Activated CD8-positive, alpha-beta T cell treated with anti-CD3 and anti-CD28 coated beads, Interleukin-2, amount 10 ng/mL, durations not matched to agents 7 days and 5 days (primary cell): ENCODE data around the gene PRKAR1A. TPM values are rescaled to one million over a fixed set of nuclear protein-coding genes. Genes with fewer than 3 reads are reported as not detected.

Experiments
- ATAC-seq: fragments of 150-1000 bp; cut with Tn5 transposase; one replicate; pipeline ENCODE4 v1.10.0; 2021; ENCODE audit warnings: moderate library complexity
- CTCF ChIA-PET: fragments of 350-600 bp; sonication (Branson Sonifier 250); formaldehyde crosslinking; loops from one replicate; lab custom pipeline; 2021; ENCODE audit warnings: antibody characterized with exemption; lab: Charles Lee
- POLR2A ChIA-PET: fragments of 350-600 bp; sonication (Branson Sonifier 250); formaldehyde crosslinking; loops from one replicate; lab custom pipeline; 2021; ENCODE audit warnings: antibody characterized with exemption; lab: Charles Lee
- DNase-seq: peaks from one replicate; pipeline ENCODE4 v3.0.0-alpha.2; 2020
- H3K27ac Mint-ChIP-seq: one replicate; pipeline ENCODE4 v1.8.0; 2021; ENCODE audit warnings: mild to moderate bottlenecking, mixed read lengths
- H3K27me3 Mint-ChIP-seq: one replicate; pipeline ENCODE4 v1.8.0; 2021; ENCODE audit warnings: low read depth, mixed read lengths
- H3K36me3 Mint-ChIP-seq: one replicate; pipeline ENCODE4 v1.8.0; 2021; ENCODE audit warnings: low read depth, mixed read lengths
- H3K4me1 Mint-ChIP-seq: one replicate; pipeline ENCODE4 v1.8.0; 2021; ENCODE audit warnings: low read depth, mixed read lengths
- H3K4me3 Mint-ChIP-seq: one replicate; pipeline ENCODE4 v1.8.0; 2021; ENCODE audit warnings: mild to moderate bottlenecking, mixed read lengths
- H3K9me3 Mint-ChIP-seq: one replicate; pipeline ENCODE4 v1.8.0; 2022; ENCODE audit warnings: mixed read lengths; ENCODE audit not compliant: insufficient read depth
- total RNA-seq, 2 experiments: library from RNA; stranded (reverse); gene quantifications; one replicate each; pipeline ENCODE4 v1.2.3, GENCODE V29; 2021

Gene PRKAR1A
- total RNA-seq, 2 experiments from 2014 or later: 210 to 221 TPM

- CTCF ChIA-PET: interaction anchor here (0.8 kb wide), 2 partner anchors 18 to 62 kb away, joined by 3 to 4 read pairs; no protein-coding TSS in a partner anchor
- Mint-ChIP-seq H3K27ac (no peak overlapping the region), H3K4me3 (no peak overlapping the region), H3K4me1 (peaks cover 22% of the 10 kb centered on the region), H3K9me3 (no peaks in the 10 kb centered on the region), H3K27me3 (peaks cover 53% of the 10 kb centered on the region), H3K36me3 (no peaks in the 10 kb centered on the region)
- DNase-seq (no peak), ATAC-seq (peak; percentile 49)
- POLR2A ChIA-PET: no interaction called here
These were observed 83.8 kb downstream of the PRKAR1A start for GRCh38 chr17:68595986-68596385.

- Mint-ChIP-seq H3K27ac (no peak overlapping the region), H3K36me3 (no peaks in the 10 kb centered on the region), H3K27me3 (peaks cover 53% of the 10 kb centered on the region), H3K9me3 (no peaks in the 10 kb centered on the region), H3K4me3 (no peak overlapping the region), H3K4me1 (peaks cover 22% of the 10 kb centered on the region)
- no peak for ATAC-seq
- DNase-seq: no peak
- ChIA-PET CTCF (interaction anchor here (0.8 kb wide), 2 partner anchors 17 to 62 kb away, joined by 3 to 4 read pairs; no protein-coding TSS in a partner anchor), POLR2A (no interaction called here)
These were observed 84.2 kb downstream of the PRKAR1A start for GRCh38 chr17:68596411-68596945.

GRCh38 chr17:68598074-68598473 is 85.8 kb downstream of the PRKAR1A start:
- H3K27ac Mint-ChIP-seq: no peak overlapping the region
- H3K4me3 Mint-ChIP-seq: no peak overlapping the region
- CTCF ChIA-PET: no interaction called here
- DNase-seq: no peak
- H3K9me3 Mint-ChIP-seq: no peaks in the 10 kb centered on the region
- no peak for ATAC-seq
- H3K4me1 Mint-ChIP-seq: peaks cover 22% of the 10 kb centered on the region
- no peaks in the 10 kb centered on the region for H3K36me3 Mint-ChIP-seq
- H3K27me3 Mint-ChIP-seq: peaks cover 58% of the 10 kb centered on the region
- POLR2A ChIA-PET: no interaction called here

- Mint-ChIP-seq H3K9me3 (no peaks in the 10 kb centered on the region), H3K4me3 (no peak overlapping the region), H3K27me3 (peaks cover 60% of the 10 kb centered on the region), H3K36me3 (no peaks in the 10 kb centered on the region), H3K27ac (no peak overlapping the region), H3K4me1 (peaks cover 22% of the 10 kb centered on the region)
- CTCF ChIA-PET: no interaction called here
- POLR2A ChIA-PET: no interaction called here
- DNase-seq: no peak
- no peak for ATAC-seq
These were observed 86.3 kb downstream of the PRKAR1A start for GRCh38 chr17:68598545-68598961.

- no peaks in the 10 kb centered on the region for H3K9me3 Mint-ChIP-seq
- H3K36me3 Mint-ChIP-seq: no peaks in the 10 kb centered on the region
- H3K4me3 Mint-ChIP-seq: no peak overlapping the region
- H3K27ac Mint-ChIP-seq: no peak overlapping the region
- ATAC-seq (no peak), DNase-seq (no peak)
- ChIA-PET POLR2A (no interaction called here), CTCF (interaction anchor here (1.2 kb wide), 1 partner anchor 65 kb away, joined by 3 read pairs; no protein-coding TSS in a partner anchor)
- H3K4me1 Mint-ChIP-seq: peaks cover 22% of the 10 kb centered on the region
- peaks cover 59% of the 10 kb centered on the region for H3K27me3 Mint-ChIP-seq
These were observed 86.9 kb downstream of the PRKAR1A start for GRCh38 chr17:68599091-68599490.

GRCh38 chr17:68599552-68600066 is 87.4 kb downstream of the PRKAR1A start:
- Mint-ChIP-seq H3K27me3 (peaks cover 59% of the 10 kb centered on the region), H3K4me1 (peaks cover 22% of the 10 kb centered on the region), H3K27ac (no peak overlapping the region), H3K4me3 (peak overlapping the region; percentile 39), H3K9me3 (no peaks in the 10 kb centered on the region), H3K36me3 (no peaks in the 10 kb centered on the region)
- no peak for ATAC-seq
- no peak for DNase-seq
- CTCF ChIA-PET: interaction anchor here (1.2 kb wide), 1 partner anchor 66 kb away, joined by 3 read pairs; no protein-coding TSS in a partner anchor
- POLR2A ChIA-PET: no interaction called here

GRCh38 chr17:68600067-68600930 is 88.1 kb downstream of the PRKAR1A start:
- ATAC-seq (peak; percentile 65), DNase-seq (no peak)
- H3K27ac Mint-ChIP-seq: no peak overlapping the region
- no peaks in the 10 kb centered on the region for H3K36me3 Mint-ChIP-seq
- ChIA-PET POLR2A (no interaction called here), CTCF (interaction anchor here (1.2 kb wide), 1 partner anchor 67 kb away, joined by 3 read pairs; no protein-coding TSS in a partner anchor)
- peak overlapping the region; percentile 39 for H3K4me3 Mint-ChIP-seq
- H3K9me3 Mint-ChIP-seq: no peaks in the 10 kb centered on the region
- peaks cover 63% of the 10 kb centered on the region for H3K27me3 Mint-ChIP-seq
- peaks cover 18% of the 10 kb centered on the region for H3K4me1 Mint-ChIP-seq

Other genes starting within 250 kb of the PRKAR1A start
- 1 to 10 TPM; 6.9 to 7.1 TPM for gene SLC16A6, start 221.3 kb upstream of the PRKAR1A start, total RNA-seq
- 10 to 100 TPM in 1 of 2 experiments, 1 to 10 TPM in 1; 9.1 to 10.7 TPM for gene ARSG, start 220.9 kb upstream of the PRKAR1A start, total RNA-seq
- 10 to 100 TPM; 40.8 to 41.4 TPM for gene WIPI1, start 54.9 kb upstream of the PRKAR1A start, total RNA-seq
- gene FAM20A, start 88.9 kb downstream of the PRKAR1A start, total RNA-seq: not detected